HG03354 (cell line): ENCODE results near the gene NPAS3.

Source experiments
- ATAC-seq: cut with Tn5 transposase; IDR thresholded peaks from one replicate; pipeline ENCODE4 v1.9.1; 2021; ENCODE audit warnings: mild to moderate bottlenecking; ENCODE audit not compliant: unreplicated experiment, poor library complexity, severe bottlenecking

Gene NPAS3

GRCh38 chr14:33393895-33394368, 455.3 kb downstream of the NPAS3 start:
- ATAC-seq: no peak

- ATAC-seq: no peak
These were observed 462.6 kb downstream of the NPAS3 start for GRCh38 chr14:33401311-33401710.

- no peak for ATAC-seq
These were observed 463.9 kb downstream of the NPAS3 start for GRCh38 chr14:33402604-33403003.

- no peak for ATAC-seq
These were observed 465.4 kb downstream of the NPAS3 start for GRCh38 chr14:33404054-33404453.

- no peak for ATAC-seq
These were observed 466.4 kb downstream of the NPAS3 start for GRCh38 chr14:33404964-33405574.

GRCh38 chr14:33406766-33407165, 468.1 kb downstream of the NPAS3 start:
- ATAC-seq: no peak

GRCh38 chr14:33408291-33408690, 469.6 kb downstream of the NPAS3 start:
- no peak for ATAC-seq

GRCh38 chr14:33412450-33412849, 473.8 kb downstream of the NPAS3 start:
- no peak for ATAC-seq

- no peak for ATAC-seq
These were observed 474.7 kb downstream of the NPAS3 start for GRCh38 chr14:33413381-33413780.

- ATAC-seq: no peak
These were observed 475.4 kb downstream of the NPAS3 start for GRCh38 chr14:33414041-33414440.

GRCh38 chr14:33420051-33420627, 481.5 kb downstream of the NPAS3 start:
- no peak for ATAC-seq

GRCh38 chr14:33430414-33431035, 491.8 kb downstream of the NPAS3 start:
- ATAC-seq: no peak

GRCh38 chr14:33432407-33433023, 493.8 kb downstream of the NPAS3 start:
- ATAC-seq: no peak

- ATAC-seq: no peak
These were observed 494.7 kb downstream of the NPAS3 start for GRCh38 chr14:33433396-33433795.

GRCh38 chr14:33435911-33436689, 497.4 kb downstream of the NPAS3 start:
- no peak for ATAC-seq

- ATAC-seq: no peak
These were observed 503.0 kb downstream of the NPAS3 start for GRCh38 chr14:33441633-33442032.

- ATAC-seq: no peak
These were observed 505.5 kb downstream of the NPAS3 start for GRCh38 chr14:33444136-33444535.

GRCh38 chr14:33449268-33449667, 510.6 kb downstream of the NPAS3 start:
- no peak for ATAC-seq

- ATAC-seq: no peak
These were observed 511.2 kb downstream of the NPAS3 start for GRCh38 chr14:33449703-33450395.

GRCh38 chr14:33450416-33450815, 511.7 kb downstream of the NPAS3 start:
- ATAC-seq: no peak
